Measurements from ENCODE around the gene TOM1L1. TPM values are rescaled to one million over a fixed set of nuclear protein-coding genes. Genes with fewer than 3 reads are reported as not detected.

Gene TOM1L1
- total RNA-seq, 6 donors from 2014 or later: 25.1 to 64.1 (median 35.1) TPM

DNA sequence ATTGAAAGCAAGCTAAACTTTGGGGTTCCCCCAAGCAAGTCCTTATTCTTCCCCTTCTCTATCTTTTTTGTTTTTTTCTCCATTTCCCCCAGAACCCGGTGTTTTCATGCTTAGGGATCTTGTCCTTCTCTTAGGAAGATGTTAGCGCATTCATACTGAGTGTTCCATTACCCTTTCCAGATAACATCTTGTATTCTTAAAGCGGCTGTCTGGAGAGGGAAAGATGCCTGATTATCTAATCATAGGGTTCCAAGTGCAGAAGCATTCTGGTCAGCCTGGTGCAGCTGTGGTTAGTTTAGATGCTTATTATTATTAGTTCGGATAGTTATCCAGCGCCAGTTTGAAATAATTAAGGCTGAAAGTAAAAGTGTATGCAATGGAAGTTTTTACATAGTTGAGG is 2.0 kb downstream of the TOM1L1 start:
- no peak for TF ChIP-seq POLR2A (IDR thresholded peaks at IDR 0.05)
- no peak for TF ChIP-seq CTCF (IDR thresholded peaks at IDR 0.05)
- no peak for TF ChIP-seq POLR2AphosphoS5 (IDR thresholded peaks at IDR 0.05)
- no peak for TF ChIP-seq EP300 (IDR thresholded peaks at IDR 0.05)
- H3K27ac ChIP-seq: no peak overlapping the region
- no peaks in the 10 kb centered on the region for H3K36me3 ChIP-seq
- peaks cover 0 to 4% (median 0%) of the 10 kb centered on the region in 4 donors for H3K27me3 ChIP-seq
- ATAC-seq (ENCODE audit: low FRiP score in 2 of 2): no peak
- no peak for DNase-seq
- peaks cover 10 to 17% (median 15%) of the 10 kb centered on the region in 4 donors for H3K4me1 ChIP-seq
- H3K4me3 ChIP-seq: no peak overlapping the region
- H3K9me3 ChIP-seq: no peaks in the 10 kb centered on the region
- WGBS, 2 donors: 78 to 84% methylated on average over 5 of the region's 5 CpGs

- Histone ChIP-seq H3K27ac (no peak overlapping the region), H3K4me1 (peaks cover 10 to 17% (median 15%) of the 10 kb centered on the region in 4 donors), H3K9me3 (no peaks in the 10 kb centered on the region), H3K4me3 (no peak overlapping the region), H3K27me3 (peaks cover 0 to 4% (median 0%) of the 10 kb centered on the region in 4 donors), H3K36me3 (no peaks in the 10 kb centered on the region)
- ATAC-seq (ENCODE audit: low FRiP score in 2 of 2) (peak in 1 of 2 donors; percentile 41), DNase-seq (peak; percentile 33 to 80)
- TF ChIP-seq POLR2A (IDR thresholded peaks at IDR 0.05) (no peak), EP300 (IDR thresholded peaks at IDR 0.05) (no peak), POLR2AphosphoS5 (IDR thresholded peaks at IDR 0.05) (no peak), CTCF (IDR thresholded peaks at IDR 0.05) (no peak)
- WGBS, 2 donors: 40 to 55% methylated on average over 1 of the region's 1 CpG
Measured at GRCh38 chr17:54903375-54903774, 2.7 kb downstream of the TOM1L1 start.

- H3K27me3 ChIP-seq: no peaks in the 10 kb centered on the region
- H3K27ac ChIP-seq: no peak overlapping the region
- H3K9me3 ChIP-seq: no peaks in the 10 kb centered on the region
- ATAC-seq (ENCODE audit: low FRiP score in 2 of 2) (no peak), DNase-seq (no peak)
- peaks cover 0 to 8% (median 4%) of the 10 kb centered on the region in 4 donors for H3K4me1 ChIP-seq
- H3K4me3 ChIP-seq: no peak overlapping the region
- no peaks in the 10 kb centered on the region for H3K36me3 ChIP-seq
- WGBS, 2 donors: 73 to 85% methylated on average over 7 of the region's 7 CpGs
- TF ChIP-seq POLR2A (IDR thresholded peaks at IDR 0.05) (no peak), EP300 (IDR thresholded peaks at IDR 0.05) (no peak), POLR2AphosphoS5 (IDR thresholded peaks at IDR 0.05) (no peak), CTCF (IDR thresholded peaks at IDR 0.05) (no peak)
Measured at GRCh38 chr17:54906683-54907082, 6.0 kb downstream of the TOM1L1 start.

DNA sequence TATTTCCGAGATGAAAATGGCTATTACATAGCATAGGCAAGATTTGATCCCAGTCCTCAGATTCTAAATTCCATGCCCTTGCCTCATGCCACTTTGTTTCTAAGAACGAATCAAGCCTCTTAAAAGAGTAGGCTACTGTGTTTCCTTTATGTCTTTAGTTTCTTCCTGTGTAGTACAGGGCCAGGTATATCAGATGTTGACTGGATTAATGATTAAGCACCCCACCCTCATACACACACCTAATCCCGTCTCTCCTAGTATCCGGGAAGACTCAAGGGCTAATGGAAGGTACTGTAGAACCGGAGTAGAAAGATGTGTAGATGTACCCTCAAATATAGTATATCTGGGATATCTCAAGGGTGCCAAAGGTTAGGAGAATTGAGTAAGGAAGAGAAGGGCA is 6.7 kb downstream of the TOM1L1 start:
- H3K27ac ChIP-seq: no peak overlapping the region

More for the DNA sequence above, 6.7 kb downstream of the TOM1L1 start:
- no peak overlapping the region for H3K4me3 ChIP-seq
- H3K9me3 ChIP-seq: no peaks in the 10 kb centered on the region
- WGBS, 2 donors: 71 to 76% methylated on average over 5 of the region's 5 CpGs
- peaks cover 0 to 4% (median 0%) of the 10 kb centered on the region in 4 donors for H3K4me1 ChIP-seq
- no peak for DNase-seq
- ATAC-seq (ENCODE audit: low FRiP score in 2 of 2): no peak
- H3K36me3 ChIP-seq: no peaks in the 10 kb centered on the region
- TF ChIP-seq EP300 (IDR thresholded peaks at IDR 0.05) (no peak), POLR2A (IDR thresholded peaks at IDR 0.05) (no peak), CTCF (IDR thresholded peaks at IDR 0.05) (no peak), POLR2AphosphoS5 (IDR thresholded peaks at IDR 0.05) (no peak)
- H3K27me3 ChIP-seq: no peaks in the 10 kb centered on the region
